Retinal pigment epithelial cell (primary cell): ENCODE results near the gene SLC12A4.
A peak's percentile ranks its signal among the peaks of the same experiment; 100 is the strongest.

Experiments
- DNase-seq: peaks from one replicate; pipeline ENCODE4 v3.0.0-alpha.2; 2010; ENCODE audit warnings: low read depth
- H3K4me3 ChIP-seq: 2 replicates; pipeline ENCODE4 v1.5.1; 2011; ENCODE audit warnings: mild to moderate bottlenecking, low read length, control low read depth, moderate library complexity
- TF ChIP-seq, protein P1 (sequence below): conservative IDR thresholded peaks from 2 replicates; pipeline ENCODE4 v1.5.1; 2011; ENCODE audit warnings: low read depth, low read length, control low read depth, inconsistent platforms

The SLC12A4 gene

DNA sequence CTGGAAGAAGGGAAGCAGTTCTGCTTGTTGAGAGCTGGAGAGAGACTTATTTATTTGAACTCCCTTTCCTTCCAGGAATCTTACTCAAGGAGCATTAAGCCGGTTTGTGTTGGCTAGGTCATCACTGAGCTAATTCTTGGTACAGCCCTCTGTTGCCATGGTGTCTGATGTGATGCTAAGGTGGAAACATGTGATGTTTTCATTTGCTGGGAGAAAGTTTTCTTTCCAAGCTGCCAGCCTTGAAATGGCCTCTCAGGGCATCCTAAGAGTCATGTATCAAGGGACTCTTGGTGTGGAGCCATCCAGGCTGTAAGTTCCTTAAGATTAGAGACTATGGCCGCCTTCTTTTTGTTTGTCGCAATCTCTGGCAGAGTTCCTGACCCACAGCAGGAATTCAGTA is 71.2 kb downstream of the SLC12A4 start:
- no peak overlapping the region for H3K4me3 ChIP-seq
- DNase-seq = peak; percentile 87
- TF ChIP-seq, protein P1, sequence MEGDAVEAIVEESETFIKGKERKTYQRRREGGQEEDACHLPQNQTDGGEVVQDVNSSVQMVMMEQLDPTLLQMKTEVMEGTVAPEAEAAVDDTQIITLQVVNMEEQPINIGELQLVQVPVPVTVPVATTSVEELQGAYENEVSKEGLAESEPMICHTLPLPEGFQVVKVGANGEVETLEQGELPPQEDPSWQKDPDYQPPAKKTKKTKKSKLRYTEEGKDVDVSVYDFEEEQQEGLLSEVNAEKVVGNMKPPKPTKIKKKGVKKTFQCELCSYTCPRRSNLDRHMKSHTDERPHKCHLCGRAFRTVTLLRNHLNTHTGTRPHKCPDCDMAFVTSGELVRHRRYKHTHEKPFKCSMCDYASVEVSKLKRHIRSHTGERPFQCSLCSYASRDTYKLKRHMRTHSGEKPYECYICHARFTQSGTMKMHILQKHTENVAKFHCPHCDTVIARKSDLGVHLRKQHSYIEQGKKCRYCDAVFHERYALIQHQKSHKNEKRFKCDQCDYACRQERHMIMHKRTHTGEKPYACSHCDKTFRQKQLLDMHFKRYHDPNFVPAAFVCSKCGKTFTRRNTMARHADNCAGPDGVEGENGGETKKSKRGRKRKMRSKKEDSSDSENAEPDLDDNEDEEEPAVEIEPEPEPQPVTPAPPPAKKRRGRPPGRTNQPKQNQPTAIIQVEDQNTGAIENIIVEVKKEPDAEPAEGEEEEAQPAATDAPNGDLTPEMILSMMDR = no peak

DNA sequence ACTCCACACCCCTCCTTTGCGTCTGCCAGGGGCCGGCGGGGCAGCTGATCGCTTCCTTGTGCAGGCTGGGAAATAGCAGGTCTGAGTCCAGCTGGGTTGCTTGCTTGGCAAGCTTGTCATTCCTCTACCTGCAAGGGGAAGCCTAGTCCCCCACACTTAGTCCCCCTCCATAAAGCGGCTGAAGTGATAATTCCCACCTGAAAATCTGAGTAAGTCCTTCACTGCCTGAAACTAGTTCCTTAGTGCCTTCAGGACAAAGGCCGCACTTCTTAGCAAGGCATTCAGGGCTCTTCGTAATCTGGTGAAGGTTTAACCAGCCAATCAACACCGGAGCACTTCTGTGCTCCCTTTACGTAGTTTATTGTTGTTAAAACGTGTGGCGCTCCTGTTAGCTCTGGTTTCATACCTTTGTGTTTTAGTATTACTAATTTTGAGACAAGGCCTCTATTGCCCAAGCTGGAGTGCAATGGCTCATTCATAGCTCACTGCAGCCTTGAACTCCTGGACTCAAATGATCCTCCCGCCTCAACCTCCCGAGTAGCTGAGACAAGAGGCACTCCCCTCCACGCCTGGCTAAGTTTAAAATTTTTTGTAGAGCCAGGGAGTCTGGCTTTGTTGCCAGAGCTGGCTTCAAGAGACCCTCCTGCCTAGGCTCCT is 74.6 kb downstream of the SLC12A4 start:
- TF ChIP-seq, protein P1 = no peak
- no peak for DNase-seq
- H3K4me3 ChIP-seq = peak overlapping the region; percentile 83
